NCI-H1105 (cell line): Measurements from ENCODE around the gene UTP14C.
"Not testable (repeated sequence)": the region's sequence is repeated elsewhere in the genome, so short reads cannot be mapped to it uniquely, and the experiment has no call there.

ENCODE experiments used
- DNase-seq: peaks from one replicate; lab custom pipeline; 2025; lab: John Stamatoyannopoulos, UW

UTP14C gene

DNA sequence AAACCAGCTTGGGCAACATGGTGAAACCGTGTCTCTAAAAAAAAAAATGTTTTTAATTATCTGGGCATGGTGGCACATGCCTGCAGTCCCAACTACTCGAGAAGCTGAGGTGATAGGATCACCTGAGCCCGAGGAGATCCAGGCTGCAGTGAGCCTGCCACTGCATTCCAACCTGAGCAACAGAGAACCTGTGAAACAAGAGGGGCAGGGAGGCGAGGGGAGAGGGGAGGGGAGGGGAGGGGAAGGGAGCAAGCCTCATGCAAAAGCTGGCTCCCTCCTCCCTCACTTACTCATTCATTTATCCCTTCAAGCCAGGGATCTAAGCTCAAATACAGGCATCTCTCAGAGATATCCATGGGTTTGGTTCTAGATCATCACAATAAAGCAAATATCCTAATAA is 22.1 kb upstream of the UTP14C start:
- no peak for DNase-seq

DNA sequence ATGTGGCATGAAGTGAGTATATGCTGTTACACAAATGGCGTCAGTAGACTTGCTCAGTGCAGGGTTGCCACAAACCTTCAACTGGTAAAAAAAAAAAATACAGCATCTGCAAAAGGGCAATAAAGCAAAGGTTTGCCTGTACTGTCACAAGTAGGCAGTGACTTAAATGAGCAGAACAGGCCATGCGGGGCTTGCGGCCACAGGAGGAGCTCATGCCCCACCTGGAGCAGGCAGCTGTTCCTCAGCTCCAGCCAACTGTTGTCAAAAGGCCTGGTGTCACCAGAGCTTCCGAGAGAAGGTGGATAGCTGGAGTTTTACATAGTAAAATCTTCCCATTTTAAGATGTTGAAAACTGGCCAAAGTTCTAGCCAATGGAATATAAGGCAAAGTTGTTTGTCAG is 20.9 kb upstream of the UTP14C start:
- no peak for DNase-seq

DNA sequence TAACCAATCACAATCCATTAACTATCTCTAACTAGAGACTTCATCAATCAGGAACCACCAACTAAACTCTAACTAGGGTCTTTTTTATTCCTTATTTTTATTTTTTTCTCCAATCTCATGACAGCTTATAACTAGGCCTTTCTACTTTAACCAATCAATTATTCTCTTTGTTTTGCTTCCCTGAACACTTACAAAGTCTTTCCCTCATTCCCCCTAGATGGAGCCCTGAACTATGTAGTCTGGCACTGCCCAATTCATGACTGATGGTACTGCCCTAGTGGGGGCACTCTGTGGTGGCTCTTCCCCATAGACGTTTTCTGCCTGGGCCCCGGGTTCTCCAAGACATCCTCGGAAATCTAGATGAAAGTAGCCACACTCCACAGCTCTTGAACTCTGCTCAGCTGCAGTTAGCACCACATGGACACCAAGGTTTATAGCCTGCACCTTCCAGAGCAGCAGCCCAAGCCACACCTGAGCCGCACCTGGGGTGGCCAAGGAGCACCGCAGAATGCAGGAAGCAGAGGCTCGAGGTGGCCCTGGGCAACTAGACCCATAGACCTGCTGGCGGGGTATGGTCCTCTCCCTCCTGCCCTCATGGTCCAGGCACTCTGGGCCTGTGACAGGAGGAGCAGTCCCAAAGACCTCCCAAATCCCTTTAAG is 19.9 kb upstream of the UTP14C start:
- DNase-seq, result no peak

DNA sequence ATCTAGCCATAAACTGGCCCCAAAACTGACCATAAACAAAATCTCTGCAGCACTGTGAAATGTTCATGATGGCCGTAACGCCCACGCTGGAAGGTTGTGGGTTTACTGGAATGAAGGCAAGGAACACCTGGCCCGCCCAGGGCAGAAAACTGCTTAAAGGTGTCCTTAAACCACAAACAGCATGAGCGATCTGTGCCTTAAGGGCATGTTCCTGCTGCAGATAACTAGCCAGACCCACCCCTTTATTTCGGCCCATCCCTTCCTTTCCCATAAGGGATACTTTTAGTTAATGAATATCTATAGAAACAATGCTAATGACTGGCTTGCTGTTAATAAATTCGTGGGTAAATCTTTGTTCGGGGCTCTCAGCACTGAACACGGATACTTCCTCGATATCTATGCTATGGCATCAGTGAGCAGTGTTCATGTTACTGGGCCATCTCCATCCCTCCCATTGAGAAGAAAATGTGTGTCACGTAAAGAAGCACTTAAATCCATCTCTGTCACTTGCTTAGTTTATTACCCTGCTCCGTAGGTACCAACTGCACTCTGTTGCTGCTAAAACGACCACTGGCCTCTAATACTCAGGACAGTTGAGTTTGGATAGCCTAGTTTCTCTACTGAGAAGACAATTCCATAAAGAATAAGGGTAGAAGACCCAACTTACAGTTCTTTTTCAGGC is 18.5 kb upstream of the UTP14C start:
- no peak for DNase-seq

DNA sequence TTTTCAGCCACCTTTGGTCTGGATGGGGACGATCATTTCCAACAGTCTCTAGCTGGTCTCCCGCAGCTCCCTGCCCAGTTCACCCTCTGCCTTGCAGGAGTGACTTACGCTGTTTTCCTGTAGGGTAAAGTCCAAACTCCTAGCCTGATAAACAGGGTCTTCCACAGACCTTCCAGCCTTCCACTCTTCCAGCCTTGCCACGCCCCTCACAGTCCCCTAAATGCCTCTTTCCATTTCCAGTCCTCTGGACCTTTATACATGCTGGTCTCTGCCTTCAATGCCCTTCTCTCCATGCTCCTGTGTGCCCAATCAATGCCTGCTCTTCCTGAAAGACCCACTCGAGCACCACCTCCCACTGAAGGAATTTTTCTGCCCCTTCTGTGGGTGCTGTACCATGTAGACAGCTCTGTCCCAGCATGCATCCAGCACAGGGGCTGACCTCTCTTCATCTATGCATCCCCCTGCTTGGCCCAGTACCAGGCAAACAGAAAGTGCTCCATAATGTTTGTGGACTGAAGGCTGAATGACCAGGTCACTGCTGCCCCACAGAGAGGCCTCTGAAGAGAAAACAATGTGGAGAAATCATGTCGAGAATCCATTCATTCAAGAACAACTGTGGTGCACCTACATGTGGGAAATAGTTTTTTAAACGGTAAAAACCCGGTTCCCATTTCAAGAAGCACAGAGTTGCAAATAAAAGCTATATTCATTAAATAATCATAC is 17.8 kb upstream of the UTP14C start:
- no peak for DNase-seq

DNA sequence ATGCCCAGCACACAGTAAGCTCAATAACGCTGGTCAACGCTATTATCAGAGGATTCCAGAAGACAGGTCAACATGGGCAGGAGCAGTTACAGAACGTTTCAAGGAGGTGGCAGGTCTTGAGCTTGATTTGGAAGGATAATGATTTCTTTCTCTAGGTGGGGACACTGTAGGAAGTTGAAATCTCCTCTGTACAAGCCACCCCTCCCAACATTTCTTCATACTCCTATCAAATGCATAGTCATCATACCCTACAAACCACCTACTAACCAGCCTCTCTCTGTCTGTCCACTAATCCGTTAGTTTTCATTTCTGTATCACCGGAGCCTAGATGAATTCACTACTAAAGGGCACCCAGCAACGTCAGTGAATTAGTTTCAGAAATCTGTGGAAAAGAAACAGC is 14.5 kb upstream of the UTP14C start:
- no peak for DNase-seq

DNA sequence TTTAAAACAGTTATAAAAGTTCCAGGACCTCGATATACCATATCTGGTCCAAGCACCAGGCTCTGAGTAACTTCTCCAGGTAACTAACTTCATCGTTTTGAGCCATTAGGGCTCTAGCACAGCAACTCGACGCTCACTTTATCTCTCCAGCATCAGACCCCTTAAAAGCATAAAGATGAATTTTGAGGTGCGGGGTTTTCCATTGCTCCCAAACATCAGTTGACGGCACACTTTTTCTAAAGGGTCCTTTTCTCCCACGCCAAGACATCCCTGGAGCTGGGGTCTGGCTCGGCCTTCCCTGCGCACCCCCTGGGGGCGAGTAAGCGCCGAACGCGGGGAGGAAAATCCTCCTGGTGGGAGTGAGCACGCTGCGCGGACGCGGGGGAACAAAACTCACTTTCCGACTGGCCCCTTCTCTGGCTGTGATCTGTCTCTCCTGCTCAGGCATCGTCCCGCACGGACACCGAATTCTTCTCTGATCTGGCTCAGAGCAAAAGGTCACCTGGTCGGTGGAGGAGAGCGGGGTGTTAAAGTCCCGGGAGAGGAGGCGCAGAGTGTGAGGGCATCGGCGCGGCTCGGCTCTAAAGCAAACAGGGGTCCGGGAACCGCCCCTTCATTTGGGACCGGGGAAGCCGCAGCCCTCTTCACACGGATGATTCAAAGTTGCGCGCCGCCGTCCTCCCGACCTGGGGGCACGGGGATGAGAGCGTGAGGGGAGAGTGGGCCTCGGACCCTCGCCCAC is 13.4 kb upstream of the UTP14C start, which contains the start of gene ATP7B:
ATP7B (minus strand) TSS at position 561 of the 742 bp plus-strand sequence; CDS start at position 448, 113 bp downstream.
- DNase-seq, result no peak

DNA sequence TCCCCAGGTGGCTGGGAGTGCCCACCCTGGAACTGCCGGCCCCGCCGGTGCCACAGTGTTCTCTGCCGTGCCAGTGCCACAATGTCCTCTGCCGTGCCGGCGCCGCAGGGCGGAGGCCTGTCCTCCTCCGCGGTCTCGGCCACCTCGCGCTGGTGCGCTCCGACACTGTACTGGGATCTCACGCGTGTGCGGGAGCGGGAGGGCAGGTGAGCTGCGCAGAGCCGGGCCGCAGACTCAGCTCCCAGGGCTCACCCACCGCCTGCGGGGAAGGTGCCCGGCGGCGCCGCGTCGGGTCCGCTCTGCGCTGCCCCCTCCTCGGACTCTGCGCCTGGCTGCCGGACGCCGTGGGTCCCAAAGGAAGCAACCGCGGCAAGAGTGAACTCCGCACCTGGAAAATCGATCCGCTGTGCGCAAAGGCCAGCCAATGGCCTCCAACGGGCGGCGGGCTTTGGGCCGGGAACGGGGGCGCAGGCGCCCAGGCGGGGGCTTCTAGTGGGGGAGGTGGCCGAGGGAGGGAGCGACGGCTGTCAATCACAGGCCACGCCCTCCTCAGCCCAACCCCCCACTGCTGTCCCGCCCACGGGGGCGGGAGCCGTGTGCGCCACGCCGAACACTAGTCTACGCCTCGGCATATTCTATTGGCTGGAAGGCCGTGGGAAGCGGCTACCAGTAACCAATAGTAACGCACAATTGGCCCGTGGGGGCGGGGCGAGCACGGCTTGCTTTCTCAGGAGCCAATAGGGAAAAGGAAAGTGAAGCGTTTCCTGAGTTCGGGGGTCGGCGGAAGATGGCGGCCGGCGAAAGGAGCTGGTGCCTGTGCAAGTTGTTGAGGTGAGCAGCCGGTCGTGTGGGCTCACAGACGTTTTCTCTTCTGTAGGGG is 12.6 kb upstream of the UTP14C start, which contains the start of gene ALG11:
ALG11 (plus strand) TSS at position 767 of the 880 bp plus-strand sequence; CDS start at position 788, 21 bp downstream.
- peak; percentile 91 for DNase-seq

DNA sequence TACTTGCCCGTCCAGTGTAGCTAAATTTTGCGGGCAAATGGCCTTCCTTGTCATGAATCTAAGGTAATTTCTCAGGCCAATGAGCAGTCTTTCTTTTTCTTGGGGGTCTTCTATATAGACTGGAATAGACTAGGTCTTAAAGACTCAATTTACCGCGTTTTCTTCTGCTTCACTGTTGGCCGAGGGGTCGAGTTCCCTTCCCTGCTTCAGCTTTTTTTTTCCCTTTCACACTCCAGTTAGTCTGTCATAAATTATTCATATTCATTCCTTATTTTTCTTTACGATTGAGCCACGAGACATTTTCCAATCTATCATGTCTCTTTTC is 12.0 kb upstream of the UTP14C start:
- DNase-seq, result no peak

DNA sequence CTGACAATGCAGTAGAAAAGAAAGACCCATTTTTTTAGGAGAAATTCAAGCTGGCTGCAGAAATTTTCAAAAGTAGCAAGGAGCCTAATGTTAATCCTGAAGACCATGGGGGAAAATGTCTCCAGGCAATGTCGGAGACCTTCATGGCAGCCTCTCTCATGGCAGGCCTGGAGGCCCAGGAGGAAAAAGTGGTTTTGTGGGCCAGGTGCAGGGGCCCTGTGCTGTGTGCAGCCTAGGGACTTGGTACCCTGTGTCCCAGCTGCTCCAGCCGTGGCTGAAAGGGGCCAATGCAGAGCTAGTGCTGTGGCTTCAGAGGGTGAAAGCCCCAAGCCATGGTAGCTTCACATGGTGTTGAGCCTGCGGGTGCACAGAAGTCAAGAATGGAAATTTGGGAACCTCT is 8.2 kb upstream of the UTP14C start:
- no peak for DNase-seq

DNA sequence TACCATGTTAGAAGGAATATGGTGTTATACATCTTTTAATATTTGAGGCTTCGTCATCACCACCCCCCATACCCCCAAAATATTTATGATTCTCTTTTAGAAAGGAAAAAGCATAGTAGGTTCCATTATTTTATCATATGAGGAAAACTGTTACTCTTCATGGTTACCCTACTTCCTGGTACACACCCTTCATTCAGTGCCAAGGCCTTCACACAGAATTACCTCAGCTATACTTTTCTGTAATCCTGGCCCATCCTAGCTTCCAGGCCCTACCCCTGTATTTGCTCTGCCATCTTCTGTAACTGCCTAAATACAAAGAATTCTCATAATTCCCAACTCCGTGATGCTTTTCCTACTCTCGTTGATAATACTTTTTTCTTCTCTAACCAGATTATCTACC is 4.3 kb upstream of the UTP14C start:
- DNase-seq, result no peak

DNA sequence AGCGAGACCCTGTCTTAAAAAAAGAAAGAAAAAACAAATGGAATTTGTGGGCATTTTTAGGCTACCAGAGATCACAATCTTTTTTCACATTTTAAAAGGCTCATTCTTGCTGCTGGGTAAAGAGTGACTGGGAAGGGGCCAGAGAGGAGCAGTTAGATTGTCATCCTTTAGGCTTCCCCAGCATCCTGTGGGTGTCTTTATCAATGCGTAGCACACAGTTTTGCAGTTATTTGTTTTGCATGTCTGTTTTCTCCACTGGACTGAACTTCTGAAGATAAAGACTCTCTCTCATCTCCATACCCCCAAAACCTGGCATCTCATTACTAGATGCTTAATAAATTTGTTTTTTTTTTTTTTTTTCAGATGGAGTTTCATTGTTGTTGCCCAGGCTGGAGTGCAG is 2.1 kb upstream of the UTP14C start:
- no peak for DNase-seq

DNA sequence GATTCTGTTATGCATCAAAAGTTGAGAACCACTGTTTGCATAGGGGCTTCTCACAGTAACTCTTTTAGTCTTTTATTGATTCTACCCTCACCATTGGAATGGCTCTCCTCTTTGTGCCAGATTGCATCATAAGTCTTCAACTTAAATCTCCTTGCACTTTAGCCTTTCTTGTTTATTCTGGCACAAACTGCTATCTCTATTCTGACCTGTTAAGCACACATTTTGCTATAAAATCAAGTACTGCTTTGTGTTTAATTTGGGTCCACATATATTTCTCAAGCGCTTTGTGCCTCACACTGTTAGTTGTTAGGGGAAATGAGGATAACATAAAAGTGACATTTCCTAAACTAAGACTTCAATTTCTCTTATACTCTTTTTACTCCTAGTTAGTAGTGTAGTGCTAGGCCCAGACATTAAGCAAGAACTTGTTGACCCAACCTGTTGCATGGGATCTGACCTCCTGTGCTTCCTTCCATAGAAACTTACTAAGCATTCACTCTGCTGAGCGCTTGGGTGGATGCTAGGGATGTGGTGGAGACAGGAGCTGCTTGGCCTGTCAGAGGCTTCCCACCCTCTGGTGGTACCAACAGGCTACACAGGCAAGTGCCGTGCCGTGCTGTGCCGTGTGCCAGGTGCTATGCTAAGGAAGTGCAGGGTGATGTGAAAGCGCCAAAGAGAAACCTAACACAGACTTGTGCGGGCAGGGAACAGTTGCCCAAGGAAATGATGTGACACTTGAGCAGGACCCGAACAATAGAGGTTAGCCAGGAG is 1.2 kb downstream of the UTP14C start:
- DNase-seq, result no peak

DNA sequence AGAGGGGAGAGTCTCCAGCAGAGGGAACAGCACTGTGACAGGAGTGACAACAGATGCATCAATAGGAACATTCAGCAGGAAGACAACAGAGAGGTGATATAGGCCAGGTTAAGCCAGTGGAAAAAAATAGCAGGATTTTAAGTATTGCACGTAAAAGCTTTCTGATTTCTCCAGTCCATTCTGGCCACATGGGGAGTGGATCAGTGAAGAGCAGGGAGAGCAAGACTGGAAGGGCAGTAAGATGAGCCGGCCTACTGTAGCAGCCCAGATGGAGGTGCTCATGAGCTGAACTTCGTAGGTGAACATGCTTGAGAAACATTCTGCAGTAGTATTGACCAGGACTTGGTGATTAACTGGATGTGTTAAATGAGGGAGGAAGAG is 1.7 kb downstream of the UTP14C start:
- no peak for DNase-seq

DNA sequence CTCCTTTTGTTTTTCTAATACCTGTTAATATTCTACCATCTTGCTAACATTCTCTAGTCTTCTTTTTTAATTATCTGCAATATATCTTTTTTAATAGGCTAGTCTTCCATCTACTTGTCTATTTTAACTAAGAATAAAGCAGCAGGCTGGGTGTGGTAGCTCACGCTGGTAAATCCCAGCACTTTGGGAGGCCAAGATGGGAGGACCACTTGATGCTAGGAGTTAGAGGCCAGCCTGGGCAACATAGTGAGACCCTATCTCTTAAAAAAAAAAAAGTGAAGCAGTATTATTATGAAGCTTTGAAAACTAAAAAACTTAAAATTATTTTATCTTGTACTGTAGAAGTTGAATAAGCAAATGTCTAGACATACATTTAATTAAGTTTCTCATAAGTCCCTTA is 3.3 kb downstream of the UTP14C start:
- DNase-seq, result no peak

DNA sequence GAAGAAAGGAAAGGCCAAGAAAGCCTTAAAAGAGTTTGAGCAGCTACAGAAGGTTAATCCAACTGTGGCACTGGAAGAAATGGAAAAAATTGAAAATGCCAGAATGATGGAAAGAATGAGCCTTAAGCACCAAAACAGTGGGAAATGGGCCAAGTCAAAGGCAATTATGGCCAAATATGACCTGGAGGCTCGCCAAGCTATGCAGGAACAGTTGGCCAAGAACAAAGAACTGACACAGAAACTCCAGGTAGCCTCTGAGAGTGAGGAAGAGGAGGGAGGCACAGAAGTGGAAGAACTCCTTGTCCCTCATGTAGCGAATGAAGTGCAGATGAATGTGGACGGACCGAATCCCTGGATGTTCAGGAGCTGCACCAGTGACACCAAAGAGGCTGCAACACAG is 5.1 kb downstream of the UTP14C start:
- no peak for DNase-seq

DNA sequence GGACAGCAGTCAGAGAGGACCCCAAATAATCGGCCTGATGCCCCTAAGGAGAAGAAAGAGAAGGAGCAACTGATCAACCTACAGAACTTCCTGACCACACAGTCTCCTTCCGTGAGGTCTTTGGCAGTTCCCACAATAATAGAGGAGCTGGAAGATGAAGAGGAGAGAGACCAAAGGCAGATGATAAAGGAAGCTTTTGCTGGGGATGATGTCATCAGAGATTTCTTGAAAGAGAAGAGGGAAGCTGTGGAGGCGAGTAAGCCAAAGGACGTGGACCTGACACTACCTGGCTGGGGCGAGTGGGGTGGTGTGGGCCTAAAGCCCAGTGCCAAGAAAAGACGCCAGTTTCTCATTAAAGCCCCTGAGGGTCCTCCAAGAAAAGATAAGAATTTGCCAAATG is 5.9 kb downstream of the UTP14C start:
- not testable (repeated sequence) for DNase-seq

DNA sequence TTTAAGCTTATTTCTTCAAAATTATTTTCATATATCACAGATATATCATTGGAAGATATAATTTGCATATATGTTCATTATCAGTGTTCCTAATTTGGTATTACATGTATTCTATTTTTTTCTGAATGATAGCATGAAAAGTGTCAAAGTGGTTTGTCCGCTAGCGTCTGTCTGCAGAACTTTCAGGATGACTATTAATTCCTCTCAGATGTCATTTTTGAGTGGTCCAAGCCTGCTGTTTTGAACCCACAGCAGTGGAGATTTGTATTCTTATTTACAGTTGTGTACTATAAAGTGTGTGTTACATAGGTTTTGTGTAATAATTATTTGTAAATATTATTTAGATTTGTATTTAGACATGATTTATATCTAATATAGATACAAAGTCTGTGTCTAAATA is 8.5 kb downstream of the UTP14C start:
- DNase-seq, result no peak

DNA sequence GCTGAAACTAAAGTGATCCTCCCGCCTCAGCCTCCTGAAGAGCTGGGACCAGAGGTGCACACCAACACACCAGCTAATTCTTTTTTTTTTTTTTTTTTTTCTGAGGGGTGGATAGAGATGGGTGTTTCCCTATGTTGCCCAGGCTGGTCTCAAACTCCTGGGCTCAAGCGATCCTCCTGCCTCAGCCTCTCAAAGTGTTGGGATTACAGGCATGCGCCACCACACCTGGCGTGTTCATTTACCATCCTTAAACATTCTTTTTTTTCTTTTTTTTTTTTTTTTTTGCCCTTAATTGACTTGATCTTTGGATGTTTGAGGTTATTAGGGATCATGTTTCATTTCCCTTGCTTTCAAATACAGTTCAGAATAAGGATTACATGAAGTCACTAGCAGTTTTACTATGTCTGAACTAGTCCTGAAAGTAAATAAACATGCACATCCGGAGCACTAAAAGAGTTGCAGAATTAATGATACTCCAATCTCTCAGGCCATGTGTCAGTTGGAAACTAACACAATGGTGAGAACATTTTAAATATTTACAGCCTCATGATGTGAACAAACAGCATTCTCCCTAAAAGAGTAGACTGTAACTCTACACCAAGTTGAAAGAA is 10.2 kb downstream of the UTP14C start:
- no peak for DNase-seq

DNA sequence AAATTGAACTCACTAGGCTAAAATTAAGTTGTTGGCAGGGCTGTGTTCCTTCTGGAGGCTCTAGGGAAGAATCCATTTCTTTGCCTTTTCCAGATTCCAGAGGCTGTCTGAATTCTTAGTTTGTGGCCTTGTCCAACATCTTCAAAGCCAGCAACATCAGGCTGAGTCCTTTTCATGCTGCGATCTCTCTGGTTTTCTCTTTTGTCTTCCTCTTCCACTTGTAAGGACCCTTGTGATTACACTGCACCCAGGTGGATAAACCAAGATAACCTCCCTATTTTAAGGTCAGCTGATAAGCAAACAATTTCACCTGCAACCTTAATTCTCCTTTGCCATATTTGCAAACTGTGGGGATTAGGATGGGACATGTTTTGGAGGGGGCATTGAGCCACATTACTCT is 11.5 kb downstream of the UTP14C start:
- DNase-seq, result no peak
